H9 (cell line): ENCODE measurements around the gene SIN3A. TPM values are rescaled to one million over a fixed set of nuclear protein-coding genes. Genes with fewer than 3 reads are reported as not detected.

ENCODE experiments used
- DNase-seq: peaks from one replicate; pipeline ENCODE4 v3.0.0-alpha.2; 2017
- H2AFZ ChIP-seq: one replicate; pipeline ENCODE4 v1.6.1; 2013; ENCODE audit warnings: mild to moderate bottlenecking, low read length, control low read depth, moderate library complexity
- H2AK5ac ChIP-seq: 2 replicates; pipeline ENCODE4 v1.6.1; 2013; ENCODE audit warnings: low read length, control low read depth, mixed read lengths; ENCODE audit not compliant: insufficient read length
- H2BK120ac ChIP-seq: one replicate; pipeline ENCODE4 v1.6.1; 2013; ENCODE audit warnings: low read depth, mild to moderate bottlenecking, low read length, control low read depth, inconsistent platforms; ENCODE audit not compliant: poor library complexity, severe bottlenecking
- H2BK12ac ChIP-seq: 2 replicates; pipeline ENCODE4 v1.6.1; 2013; ENCODE audit warnings: low read length, control low read depth, mixed read lengths, low read depth; ENCODE audit not compliant: insufficient read length
- H2BK15ac ChIP-seq: 2 replicates; pipeline ENCODE4 v1.6.1; 2013; ENCODE audit warnings: low read depth, low read length, control low read depth
- H2BK20ac ChIP-seq: one replicate; pipeline ENCODE4 v1.6.1; 2013; ENCODE audit warnings: low read depth, mild to moderate bottlenecking, low read length, control low read depth, inconsistent platforms; ENCODE audit not compliant: poor library complexity, severe bottlenecking
- H2BK5ac ChIP-seq: 2 replicates; pipeline ENCODE4 v1.6.1; 2013; ENCODE audit warnings: low read length, control low read depth, mixed read lengths; ENCODE audit not compliant: insufficient read length
- H3K14ac ChIP-seq: 2 replicates; pipeline ENCODE4 v1.6.1; 2013; ENCODE audit warnings: low read length, control low read depth; ENCODE audit not compliant: insufficient read depth
- H3K18ac ChIP-seq: 2 replicates; pipeline ENCODE4 v1.6.1; 2013; ENCODE audit warnings: low read depth, mild to moderate bottlenecking, mixed read lengths, low read length, control low read depth; ENCODE audit not compliant: insufficient read length
- H3K23ac ChIP-seq: 2 replicates; pipeline ENCODE4 v1.6.1; 2013; ENCODE audit warnings: low read length, control low read depth, mixed read lengths, low read depth; ENCODE audit not compliant: insufficient read length
- H3K23me2 ChIP-seq: 2 replicates; pipeline ENCODE4 v1.6.1; 2013; ENCODE audit warnings: low read depth, mild to moderate bottlenecking, mixed read lengths, low read length, control low read depth; ENCODE audit not compliant: insufficient read length, poor library complexity, severe bottlenecking
- H3K27ac ChIP-seq: 2 replicates; pipeline ENCODE4 v1.5.1; 2013; ENCODE audit warnings: low read length, control low read depth, mixed read lengths, low read depth; ENCODE audit not compliant: insufficient read length
- H3K27me3 ChIP-seq: 2 replicates; pipeline ENCODE4 v1.6.1; 2013; ENCODE audit warnings: low read length, control low read depth, inconsistent platforms; ENCODE audit not compliant: insufficient read depth
- H3K4ac ChIP-seq: 2 replicates; pipeline ENCODE4 v1.6.1; 2013; ENCODE audit warnings: low read depth, mild to moderate bottlenecking, control low read depth, inconsistent platforms, low read length, moderate library complexity
- H3K4me1 ChIP-seq: 2 replicates; pipeline ENCODE4 v1.6.1; 2013; ENCODE audit warnings: low read length, control low read depth, inconsistent platforms; ENCODE audit not compliant: insufficient read depth
- H3K4me2 ChIP-seq: 2 replicates; pipeline ENCODE4 v1.6.1; 2013; ENCODE audit warnings: low read length, control low read depth, mixed read lengths; ENCODE audit not compliant: insufficient read length, insufficient read depth
- H3K56ac ChIP-seq: 2 replicates; pipeline ENCODE4 v1.6.1; 2013; ENCODE audit warnings: low read depth, mild to moderate bottlenecking, mixed read lengths, low read length, control low read depth; ENCODE audit not compliant: insufficient read length
- H3K79me1 ChIP-seq: 2 replicates; pipeline ENCODE4 v1.6.1; 2013; ENCODE audit warnings: low read depth, mild to moderate bottlenecking, moderate library complexity, low read length, control low read depth, inconsistent platforms; ENCODE audit not compliant: insufficient read depth, poor library complexity, severe bottlenecking
- H3K79me2 ChIP-seq: 2 replicates; pipeline ENCODE4 v1.6.1; 2013; ENCODE audit warnings: low read length, control low read depth, inconsistent platforms; ENCODE audit not compliant: insufficient read depth
- H3K9ac ChIP-seq: 2 replicates; pipeline ENCODE4 v1.6.1; 2013; ENCODE audit warnings: low read length, control low read depth, mixed read lengths; ENCODE audit not compliant: insufficient read length; ENCODE audit errors: extremely low read depth
- H3K9me3 ChIP-seq: one replicate; pipeline ENCODE4 v1.6.1; 2013; ENCODE audit warnings: low read depth, low read length, inconsistent platforms; ENCODE audit not compliant: control insufficient read depth
- H3T11ph ChIP-seq: one replicate; pipeline ENCODE4 v1.6.1; 2013; ENCODE audit warnings: mild to moderate bottlenecking, low read length, control low read depth, inconsistent platforms
- H4K20me1 ChIP-seq: one replicate; pipeline ENCODE4 v1.6.1; 2013; ENCODE audit not compliant: control insufficient read depth, insufficient read length, insufficient read depth
- H4K5ac ChIP-seq: 2 replicates; pipeline ENCODE4 v1.6.1; 2013; ENCODE audit warnings: low read depth, mild to moderate bottlenecking, mixed read lengths, low read length, control low read depth; ENCODE audit not compliant: insufficient read length
- H4K8ac ChIP-seq: replicated peaks from 2 replicates; pipeline ENCODE4 v1.6.1; 2013; ENCODE audit warnings: low read length, control low read depth, mixed read lengths, low read depth; ENCODE audit not compliant: insufficient read length
- H4K91ac ChIP-seq: 2 replicates; pipeline ENCODE4 v1.6.1; 2013; ENCODE audit warnings: low read depth, mild to moderate bottlenecking, moderate library complexity, mixed read lengths, low read length, control low read depth; ENCODE audit not compliant: insufficient read length
- H3K27ac Mint-ChIP-seq, 3 experiments: 2 replicates in 2 of 3; 3 replicates in 1 of 3; pipeline ENCODE4 v1.8.0; 2020 to 2021; ENCODE audit warnings: mixed read lengths in 3 of 3, mild to moderate bottlenecking in 1 of 3, moderate library complexity in 1 of 3
- H3K27me3 Mint-ChIP-seq: 2 replicates; pipeline ENCODE4 v1.8.0; 2021; ENCODE audit warnings: low read depth, mild to moderate bottlenecking, moderate library complexity, mixed read lengths
- H3K36me3 Mint-ChIP-seq, 3 experiments: 2 replicates in 2 of 3; 3 replicates in 1 of 3; pipeline ENCODE4 v1.8.0; 2020 to 2021; ENCODE audit warnings: low read depth in 3 of 3, mixed read lengths in 3 of 3; ENCODE audit not compliant: insufficient read depth in 1 of 3
- H3K4me1 Mint-ChIP-seq, 2 experiments: 2 replicates each; pipeline ENCODE4 v1.8.0; 2020; ENCODE audit warnings: mixed read lengths in 2 of 2
- H3K4me3 Mint-ChIP-seq, 2 experiments: 2 replicates in 1 of 2; 3 replicates in 1 of 2; pipeline ENCODE4 v1.8.0; 2020 to 2021; ENCODE audit warnings: mild to moderate bottlenecking in 2 of 2, mixed read lengths in 2 of 2, moderate library complexity in 1 of 2
- H3K9me3 Mint-ChIP-seq, 2 experiments: 2 replicates in 1 of 2; 3 replicates in 1 of 2; pipeline ENCODE4 v1.8.0; 2020; ENCODE audit warnings: mild to moderate bottlenecking in 2 of 2, mixed read lengths in 2 of 2, moderate library complexity in 1 of 2
- WGBS: extraction: QIAGEN DNeasy Blood & Tissue Kit; methylation state at CpG from one replicate; pipeline ENCODE4 v1.1.7; 2013; ENCODE audit warnings: missing lambda C conversion rate, low lambda C conversion rate, mixed read lengths; ENCODE audit not compliant: insufficient read length; ENCODE audit errors: extremely low coverage; 5-methylcytosine and 5-hydroxymethylcytosine counted together
- total RNA-seq: library from RNA; stranded (reverse); gene quantifications from 2 replicates; pipeline ENCODE4 v1.2.1, GENCODE V29; 2021
- TF ChIP-seq, protein P1 (sequence below): fragments of 200-600 bp; sonication (generic); conservative IDR thresholded peaks from 3 replicates; pipeline ENCODE4 v1.8.0; 2021; ENCODE audit warnings: antibody characterized with exemption, mild to moderate bottlenecking

SIN3A gene
- total RNA-seq, 1 experiment from 2014 or later, result 102 TPM

DNA sequence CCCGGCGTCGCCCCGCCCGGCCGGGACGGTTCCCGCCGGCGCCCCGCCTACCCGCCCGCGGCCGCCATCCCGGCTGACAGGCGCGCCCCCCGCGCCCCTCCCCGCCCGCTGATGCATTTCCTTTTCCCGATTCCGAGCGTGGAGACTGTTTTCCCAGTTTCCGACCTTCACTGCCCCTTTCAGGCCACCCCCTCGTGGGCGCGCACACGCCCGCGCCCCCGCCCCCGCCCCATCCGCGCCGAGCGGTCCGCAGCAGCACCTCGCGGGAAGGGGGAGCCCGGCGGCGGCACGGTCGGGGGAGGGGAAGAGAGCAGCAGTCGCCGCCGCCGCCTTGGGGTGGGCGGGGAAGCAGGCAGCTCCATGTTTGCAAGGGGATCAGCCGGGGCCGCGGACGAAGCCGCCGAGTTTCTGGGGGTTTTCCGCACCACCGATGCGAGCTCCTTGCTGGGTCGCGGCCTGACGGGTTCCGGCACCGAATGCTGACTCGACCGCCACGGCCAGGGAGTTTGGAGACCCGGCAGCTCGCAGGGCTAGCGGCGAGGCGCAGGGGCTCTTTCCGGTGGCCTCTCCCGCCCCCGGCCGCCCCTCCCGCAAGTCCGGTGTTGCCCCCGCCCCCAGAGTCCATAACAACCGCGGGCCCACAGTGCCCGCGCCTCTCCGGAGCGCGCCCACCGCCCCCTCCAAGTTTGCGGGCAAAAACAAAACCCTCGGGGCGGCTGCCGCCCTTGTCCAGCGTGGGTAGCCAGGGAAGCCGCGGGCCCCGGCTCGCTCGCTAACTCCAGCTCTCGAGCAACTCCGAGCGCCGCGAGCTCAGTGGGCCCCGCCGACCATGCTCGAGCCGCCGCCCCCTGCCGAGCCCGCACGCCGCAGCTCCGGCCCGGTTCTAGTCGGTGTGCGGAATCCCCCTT is 3.2 kb upstream of the SIN3A start:
- Histone ChIP-seq H3K18ac (no peak overlapping the region), H2BK12ac (no peak overlapping the region), H2BK20ac (no peak overlapping the region), H4K20me1 (no peaks in the 10 kb centered on the region), H3K4me2 (peak overlapping the region; percentile 79), H3K79me1 (no peaks in the 10 kb centered on the region), H3K9me3 (no peaks in the 10 kb centered on the region), H3K56ac (no peak overlapping the region), H3K9ac (peak overlapping the region; percentile 72), H3K23ac (no peak overlapping the region), H4K91ac (no peak overlapping the region), H3K14ac (no peak overlapping the region; the same call in 1 of the 2 replicates), H2BK120ac (no peak overlapping the region), H4K8ac (no peak overlapping the region), H3K4ac (no peak overlapping the region), H2AK5ac (no peak overlapping the region), H4K5ac (no peak overlapping the region), H3K27ac (no peak overlapping the region), H3K4me1 (no peaks in the 10 kb centered on the region), H2AFZ (no peak overlapping the region), H2BK5ac (no peak overlapping the region), H3K27me3 (no peaks in the 10 kb centered on the region), H2BK15ac (no peak overlapping the region), H3T11ph (no peak overlapping the region), H3K79me2 (peaks cover 3% of the 10 kb centered on the region; the same call in 1 of the 2 replicates), H3K23me2 (peaks cover 22% of the 10 kb centered on the region)
- Mint-ChIP-seq H3K4me1 (peaks cover 21 to 28% of the 10 kb centered on the region in 2 experiments), H3K4me3 (peak overlapping the region; percentile 78 to 89), H3K36me3 (no peaks in the 10 kb centered on the region), H3K27ac (peak overlapping the region; percentile 39 to 87 (median 70); a peak in 5 of 7 replicates), H3K9me3 (no peaks in the 10 kb centered on the region; a peak in 1 of 5 replicates), H3K27me3 (peaks cover 4% of the 10 kb centered on the region)
- DNase-seq, result peak; percentile 65
- no CpG with 5 or more reads among the region's 116 CpGs for WGBS
- TF ChIP-seq, protein P1, sequence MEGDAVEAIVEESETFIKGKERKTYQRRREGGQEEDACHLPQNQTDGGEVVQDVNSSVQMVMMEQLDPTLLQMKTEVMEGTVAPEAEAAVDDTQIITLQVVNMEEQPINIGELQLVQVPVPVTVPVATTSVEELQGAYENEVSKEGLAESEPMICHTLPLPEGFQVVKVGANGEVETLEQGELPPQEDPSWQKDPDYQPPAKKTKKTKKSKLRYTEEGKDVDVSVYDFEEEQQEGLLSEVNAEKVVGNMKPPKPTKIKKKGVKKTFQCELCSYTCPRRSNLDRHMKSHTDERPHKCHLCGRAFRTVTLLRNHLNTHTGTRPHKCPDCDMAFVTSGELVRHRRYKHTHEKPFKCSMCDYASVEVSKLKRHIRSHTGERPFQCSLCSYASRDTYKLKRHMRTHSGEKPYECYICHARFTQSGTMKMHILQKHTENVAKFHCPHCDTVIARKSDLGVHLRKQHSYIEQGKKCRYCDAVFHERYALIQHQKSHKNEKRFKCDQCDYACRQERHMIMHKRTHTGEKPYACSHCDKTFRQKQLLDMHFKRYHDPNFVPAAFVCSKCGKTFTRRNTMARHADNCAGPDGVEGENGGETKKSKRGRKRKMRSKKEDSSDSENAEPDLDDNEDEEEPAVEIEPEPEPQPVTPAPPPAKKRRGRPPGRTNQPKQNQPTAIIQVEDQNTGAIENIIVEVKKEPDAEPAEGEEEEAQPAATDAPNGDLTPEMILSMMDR, result no peak
